GM18526 (cell line): ENCODE data around the gene SFR1.

Experiments
- POLR2A ChIP-seq: IDR thresholded peaks from 3 replicates; pipeline ENCODE4 v1.6.1; 2011; ENCODE audit not compliant: insufficient read length; ENCODE audit errors: extremely low read depth

SFR1 gene, protein sequence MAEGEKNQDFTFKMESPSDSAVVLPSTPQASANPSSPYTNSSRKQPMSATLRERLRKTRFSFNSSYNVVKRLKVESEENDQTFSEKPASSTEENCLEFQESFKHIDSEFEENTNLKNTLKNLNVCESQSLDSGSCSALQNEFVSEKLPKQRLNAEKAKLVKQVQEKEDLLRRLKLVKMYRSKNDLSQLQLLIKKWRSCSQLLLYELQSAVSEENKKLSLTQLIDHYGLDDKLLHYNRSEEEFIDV

DNA sequence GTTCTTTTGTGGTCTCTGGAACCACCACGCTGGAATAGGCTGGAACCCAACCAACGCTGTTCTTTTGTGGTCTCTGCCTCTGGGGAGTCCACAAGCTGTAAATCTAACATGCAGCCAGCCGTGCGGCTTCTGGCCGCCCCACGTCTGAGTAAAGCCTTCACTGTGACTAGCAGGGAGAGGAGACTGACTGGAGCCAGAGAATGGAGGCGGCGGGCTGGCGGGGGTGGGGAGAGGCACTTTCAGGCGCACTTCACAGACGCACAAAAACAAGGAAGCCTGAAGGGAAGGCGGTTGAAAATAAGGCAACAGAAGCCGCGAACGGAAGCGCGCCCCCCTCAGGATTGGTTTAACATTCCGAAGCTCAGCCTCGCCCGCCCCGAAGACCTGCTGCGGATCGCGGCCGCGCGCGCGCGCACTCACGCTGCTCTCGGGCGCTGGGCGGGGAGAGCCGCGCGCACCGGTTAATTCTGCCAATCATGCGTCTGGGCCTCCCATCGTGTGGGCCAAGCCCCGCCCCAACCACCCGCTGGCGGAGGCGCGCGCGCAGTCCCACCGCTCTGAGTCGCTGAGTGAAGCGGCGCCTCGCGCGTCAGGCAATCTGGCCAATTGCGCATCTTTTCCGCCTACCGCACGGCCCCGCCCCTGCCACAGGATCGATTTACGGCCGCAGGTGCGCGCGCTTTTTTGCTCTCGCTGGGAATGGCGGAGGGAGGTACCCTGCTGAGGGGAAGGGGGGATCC is at the start of gene SFR1:
Gene SFR1, plus strand, starts transcription at position 687 of the 740 bp plus-strand sequence. Its CDS starts 13 bp downstream, at position 700.
- TF ChIP-seq POLR2A = peak; percentile 93

DNA sequence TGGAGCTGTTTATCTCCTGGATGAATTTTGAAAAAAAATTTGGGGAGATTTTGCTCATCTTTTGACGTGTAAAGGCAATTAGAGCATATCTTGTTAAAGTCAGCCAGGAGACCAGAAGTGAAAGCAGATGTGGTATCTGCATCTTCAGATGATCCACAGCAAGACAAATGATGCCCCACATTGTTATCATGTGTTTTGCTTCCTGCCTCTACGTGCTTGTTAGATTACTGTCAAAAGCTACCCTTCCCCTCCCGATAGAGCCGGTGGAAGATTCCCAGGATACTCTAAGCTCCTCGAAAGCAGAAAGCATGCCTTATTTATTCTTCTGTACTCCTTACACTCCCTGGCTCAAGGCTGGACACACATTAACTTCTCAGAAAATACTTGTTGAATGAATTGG is 49.2 kb upstream of the SFR1 start:
- no peak for TF ChIP-seq POLR2A

DNA sequence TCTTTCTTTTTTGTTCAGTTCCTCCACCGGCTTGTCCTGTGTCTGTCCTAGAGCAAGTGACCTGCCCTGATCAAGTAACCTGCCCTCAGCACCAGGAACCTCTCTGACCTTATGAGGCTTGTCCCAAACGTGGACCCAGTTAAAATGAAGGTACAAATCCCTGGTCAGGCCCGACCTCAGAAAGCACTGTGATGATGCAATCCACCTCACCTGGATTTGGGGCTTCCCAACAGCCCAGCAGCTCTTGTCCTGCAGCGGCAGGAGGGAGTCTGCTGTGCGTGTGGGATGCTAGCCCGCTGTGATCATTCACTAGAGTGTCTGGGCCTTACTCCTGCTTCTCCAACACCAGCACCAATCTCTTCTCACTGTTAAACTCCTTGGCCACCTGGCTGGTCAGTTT is 47.5 kb upstream of the SFR1 start:
- TF ChIP-seq POLR2A = no peak

DNA sequence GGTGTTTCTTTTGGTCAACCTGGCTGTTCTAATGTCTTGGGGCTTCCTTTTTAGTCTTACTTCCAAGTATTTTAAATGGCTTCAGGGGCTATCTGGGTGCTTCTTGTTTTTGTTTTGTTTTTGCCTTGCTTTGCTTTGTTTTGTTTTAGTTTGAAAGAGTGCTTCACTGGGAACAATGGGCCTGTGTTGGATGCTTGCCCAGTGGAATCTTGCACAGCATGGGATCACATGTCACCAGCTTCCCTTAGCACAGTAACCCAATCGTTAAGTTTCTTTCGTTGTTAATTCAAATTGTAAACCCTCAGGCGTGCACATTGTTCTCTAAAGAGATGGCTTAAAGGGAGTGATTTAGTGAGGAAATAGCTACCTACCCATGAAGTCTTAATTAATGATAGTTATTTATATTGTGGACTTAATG is 45.2 kb upstream of the SFR1 start:
- no peak for TF ChIP-seq POLR2A

DNA sequence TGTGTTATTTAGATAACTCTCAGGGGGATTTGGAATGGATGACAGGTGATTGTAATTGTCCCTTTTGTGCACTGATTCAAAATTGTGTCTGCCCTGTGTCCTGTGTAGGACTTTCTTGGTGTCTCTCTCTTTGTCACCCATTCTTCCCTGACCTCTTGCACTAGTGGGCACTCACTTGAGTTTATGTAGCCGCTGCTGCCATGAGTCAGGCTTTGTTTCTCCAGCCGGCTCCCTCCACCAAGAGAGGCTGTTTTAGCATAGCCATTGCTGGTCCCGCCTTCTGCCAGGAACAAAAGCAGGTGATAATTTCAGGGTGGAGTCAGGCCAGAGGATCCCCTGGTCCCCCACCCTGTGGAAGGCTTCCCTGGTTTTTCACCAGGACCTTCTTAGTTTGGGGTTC is 44.7 kb upstream of the SFR1 start:
- no peak for TF ChIP-seq POLR2A

DNA sequence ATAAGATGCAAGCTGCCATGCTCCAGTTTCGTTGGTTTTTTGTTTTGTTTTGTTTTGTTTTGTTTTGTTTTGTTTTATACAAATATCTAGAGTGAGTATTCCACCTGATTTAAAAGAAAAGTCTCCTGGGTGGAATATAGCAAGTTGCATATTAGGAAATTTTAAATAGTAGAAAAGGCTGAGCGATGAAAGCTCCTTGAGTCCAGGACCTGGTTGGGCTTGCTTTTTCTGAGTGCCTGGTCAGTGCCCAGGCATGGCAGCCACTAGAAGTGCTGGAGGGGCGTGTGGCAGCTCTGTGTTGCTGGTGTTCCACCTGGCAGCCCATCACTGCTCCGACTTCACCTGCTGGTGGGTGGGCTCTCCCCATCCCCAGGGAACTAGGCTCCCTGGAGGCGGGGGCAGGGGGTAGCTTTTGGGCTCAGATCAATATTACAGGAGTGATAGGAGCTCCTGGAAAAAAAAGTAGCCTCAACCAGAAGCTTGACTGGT is 44.3 kb upstream of the SFR1 start:
- TF ChIP-seq POLR2A = no peak

DNA sequence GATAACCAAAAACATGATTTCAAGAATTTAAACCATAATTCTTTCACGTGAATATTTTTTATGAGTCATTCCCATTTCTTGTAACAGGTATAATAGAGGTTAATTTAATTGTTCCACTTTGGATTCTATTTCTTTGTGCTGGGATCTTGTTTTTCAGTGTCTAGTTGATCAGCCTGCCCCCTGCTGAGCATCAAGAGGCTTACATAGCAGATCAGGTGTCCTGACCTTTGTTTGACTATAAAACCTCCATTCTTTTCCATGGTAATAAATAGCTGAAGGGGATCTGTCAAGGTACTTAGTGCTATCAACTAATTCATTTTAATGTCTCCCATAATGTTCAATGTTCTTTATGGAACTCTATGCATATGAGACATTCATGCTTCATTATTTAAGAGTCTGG is 41.2 kb upstream of the SFR1 start:
- no peak for TF ChIP-seq POLR2A

DNA sequence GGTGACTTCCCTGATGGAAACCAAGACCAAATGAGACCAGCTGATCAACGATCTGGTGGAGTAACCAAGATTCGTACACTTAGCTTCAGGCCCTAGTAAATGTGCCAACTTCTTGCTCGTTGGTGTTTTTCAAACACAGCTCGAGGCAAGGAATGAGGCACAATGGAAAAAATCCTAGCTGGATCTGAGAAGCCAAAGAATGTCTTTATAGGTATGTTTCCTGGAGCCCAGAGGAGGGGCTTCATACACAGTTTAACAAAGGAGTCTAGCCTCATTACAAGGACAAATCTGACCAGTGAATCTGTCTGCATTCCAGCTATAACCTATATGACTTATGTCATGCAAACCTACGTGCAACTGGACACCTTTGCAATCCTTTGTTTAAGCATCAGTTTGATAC is 40.0 kb upstream of the SFR1 start:
- TF ChIP-seq POLR2A = no peak

DNA sequence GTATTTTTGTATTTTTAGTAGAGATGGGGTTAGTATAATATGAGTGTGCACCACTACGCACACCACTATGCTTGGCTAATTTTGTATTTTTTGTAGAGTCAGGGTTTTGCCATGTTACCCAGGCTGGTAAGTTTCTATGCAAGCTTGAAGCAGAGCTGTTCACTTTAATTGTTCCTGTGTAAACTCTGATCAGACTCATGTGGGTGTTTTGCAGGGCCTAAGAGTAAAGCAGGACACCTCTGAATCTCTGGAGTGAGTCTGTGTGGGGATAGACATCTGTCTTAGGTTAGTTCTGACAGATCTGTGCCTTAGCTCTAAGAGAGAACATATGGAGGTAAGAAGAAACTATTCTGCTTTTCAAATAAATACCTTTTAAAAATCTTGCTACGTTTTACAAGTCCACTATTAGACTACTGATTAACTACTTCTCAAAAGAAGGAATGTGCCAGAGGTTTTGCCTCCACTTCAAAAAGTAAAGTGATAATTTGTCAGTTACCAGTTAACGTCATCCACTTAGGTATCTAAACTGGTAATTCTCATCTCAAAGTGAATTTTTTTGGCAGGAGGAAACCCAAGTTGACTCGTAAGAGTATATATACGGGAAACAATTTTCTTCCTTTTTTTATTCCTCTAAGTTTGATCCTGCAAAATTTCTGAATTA is 37.4 kb upstream of the SFR1 start:
- no peak for TF ChIP-seq POLR2A

DNA sequence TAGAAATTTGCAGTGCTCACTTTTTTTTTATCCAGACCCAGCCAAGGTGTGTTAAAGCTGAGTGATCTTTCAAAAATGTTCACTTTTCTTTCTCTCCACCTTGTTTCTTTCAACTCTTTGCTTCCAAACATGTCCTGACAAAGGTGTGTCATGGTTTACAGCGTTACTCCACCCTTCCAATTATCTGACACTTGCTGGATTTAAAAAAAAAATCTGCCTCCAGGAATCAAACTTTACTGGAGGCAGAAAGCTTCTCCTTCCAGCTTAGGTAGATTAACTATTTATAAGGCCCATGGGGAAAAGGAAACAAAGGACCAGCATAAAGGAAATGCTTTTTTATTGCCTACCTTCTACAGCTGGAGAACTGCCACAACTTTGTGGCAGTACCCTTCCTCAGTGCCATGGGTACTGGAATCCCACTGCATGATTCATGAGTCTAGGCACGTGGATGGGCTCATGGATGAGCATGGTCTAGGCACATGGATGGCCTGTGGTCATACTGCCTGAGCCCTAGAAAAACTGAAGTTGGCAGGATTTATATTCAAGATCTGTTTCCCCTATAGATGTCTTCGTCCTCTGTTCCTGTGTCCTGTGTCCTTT is 36.1 kb upstream of the SFR1 start, which contains the start of gene COL17A1:
Gene COL17A1, minus strand, starts transcription at position 80 of the 600 bp plus-strand sequence. CDS start 5,207 bp downstream, outside the sequence.
- no peak for TF ChIP-seq POLR2A

DNA sequence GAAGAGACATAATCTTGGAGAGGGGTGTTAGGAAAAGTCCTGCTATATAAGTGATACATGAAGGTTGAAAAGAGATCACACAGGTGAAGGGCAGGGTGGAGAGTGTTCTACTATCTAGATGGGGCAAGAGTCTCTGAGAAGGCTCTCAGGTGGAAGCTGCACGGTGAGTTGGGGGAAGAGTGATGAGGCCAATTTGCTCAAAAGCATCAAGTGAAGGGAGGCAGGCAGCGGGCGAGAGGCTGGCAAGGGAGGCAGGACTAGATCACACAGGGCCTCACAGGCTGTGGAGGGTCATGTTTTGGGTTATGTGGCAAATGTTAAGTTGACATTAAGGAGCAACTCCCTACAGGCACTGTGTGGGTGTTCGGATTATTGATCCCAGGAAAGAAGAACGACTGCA is 33.7 kb upstream of the SFR1 start:
- TF ChIP-seq POLR2A = no peak

DNA sequence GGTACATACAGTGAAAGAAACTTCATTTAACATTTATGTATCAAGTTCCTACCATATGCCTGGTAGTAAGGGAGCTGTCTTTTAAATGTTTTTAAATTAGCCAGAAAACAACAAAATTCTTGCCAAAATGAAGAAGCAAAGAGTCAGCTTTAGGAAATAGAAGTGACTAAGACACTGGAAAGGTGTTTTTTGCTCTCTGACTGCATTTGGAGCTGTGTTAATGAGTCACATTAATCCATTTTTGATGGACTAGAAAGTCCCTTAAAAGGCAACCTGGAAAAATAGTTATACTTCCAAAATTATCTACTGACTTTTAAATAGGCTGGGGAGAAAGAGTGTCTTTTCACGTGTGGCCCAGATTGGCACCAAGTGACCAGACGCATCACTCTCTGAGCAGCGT is 32.4 kb upstream of the SFR1 start:
- no peak for TF ChIP-seq POLR2A

DNA sequence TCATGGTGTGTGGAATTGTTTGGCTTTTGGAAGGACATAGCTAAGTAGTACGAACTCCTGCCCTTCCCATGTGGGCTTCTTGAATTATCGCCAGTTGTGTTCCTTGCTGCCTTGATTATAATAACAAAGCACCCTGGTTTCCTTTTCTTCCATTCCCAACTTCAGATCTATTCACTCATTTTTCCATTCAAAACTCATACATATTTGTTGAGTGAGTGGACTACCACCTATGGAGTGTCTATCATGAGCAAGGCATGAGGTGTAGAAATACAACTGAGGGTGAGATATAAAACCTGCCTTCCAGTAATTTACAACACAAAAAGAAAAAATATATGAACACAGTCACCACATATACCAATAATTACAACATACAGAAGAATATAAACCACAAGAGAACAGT is 31.4 kb upstream of the SFR1 start:
- TF ChIP-seq POLR2A = no peak

DNA sequence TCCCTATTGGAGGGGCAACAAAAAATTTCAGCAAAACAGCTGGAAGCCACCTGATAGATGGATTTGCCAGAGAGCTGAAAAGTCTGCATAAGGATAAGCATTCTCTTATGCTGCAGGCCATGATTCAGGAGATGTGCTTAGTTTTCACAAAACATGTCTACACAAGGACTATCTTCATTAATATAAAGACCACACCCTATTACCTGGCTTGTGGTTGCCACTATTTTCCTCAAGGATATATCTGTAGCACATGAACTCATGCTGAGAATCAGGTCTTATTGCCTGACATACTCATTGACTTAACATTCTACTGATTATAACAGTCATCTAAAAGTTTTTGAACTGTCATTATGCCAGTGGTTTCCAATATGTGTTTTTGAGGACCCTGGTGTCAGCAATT is 29.2 kb upstream of the SFR1 start:
- TF ChIP-seq POLR2A = no peak

DNA sequence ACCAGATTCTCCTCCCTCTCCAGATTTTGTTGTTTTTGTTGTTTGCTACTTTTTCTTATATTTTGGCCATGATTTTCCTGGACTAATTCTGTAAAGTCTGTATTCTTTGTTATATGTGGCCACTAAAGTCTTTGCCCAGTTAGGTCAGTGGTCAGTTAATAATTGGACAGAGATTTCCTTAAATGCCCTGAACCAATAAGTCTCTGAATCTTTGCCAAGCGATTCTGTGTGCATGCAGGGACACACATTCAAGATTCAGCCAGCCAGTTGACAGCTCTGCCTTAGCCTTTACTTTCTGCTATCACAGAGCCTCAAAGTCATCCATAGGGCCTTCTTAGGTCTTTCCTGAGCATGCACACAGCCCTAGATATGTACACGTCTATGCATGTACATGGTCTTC is 25.3 kb upstream of the SFR1 start:
- TF ChIP-seq POLR2A = no peak
